Ishikawa (cell line): ENCODE results near the gene KCNQ1.

Experiments used
- CEBPB ChIP-seq: IDR thresholded peaks from 2 replicates; pipeline ENCODE4 v1.6.1; 2012
- CREB1 ChIP-seq: IDR thresholded peaks from 2 replicates; pipeline ENCODE4 v1.6.1; 2012; ENCODE audit warnings: low read depth
- EGR1 ChIP-seq: IDR thresholded peaks from 2 replicates; pipeline ENCODE4 v1.6.1; 2012
- EP300 ChIP-seq: IDR thresholded peaks from 2 replicates; pipeline ENCODE4 v1.6.1; 2012; ENCODE audit warnings: borderline replicate concordance
- FOXM1 ChIP-seq: IDR thresholded peaks from 2 replicates; pipeline ENCODE4 v1.6.1; 2012; ENCODE audit warnings: low read depth, borderline replicate concordance
- NFIC ChIP-seq: IDR thresholded peaks from 2 replicates; pipeline ENCODE4 v1.6.1; 2012
- RAD21 ChIP-seq: IDR thresholded peaks from 2 replicates; pipeline ENCODE4 v1.6.1; 2012; ENCODE audit warnings: low read depth
- TAF1 ChIP-seq: IDR thresholded peaks from 2 replicates; pipeline ENCODE4 v1.6.1; 2012; ENCODE audit warnings: low read depth, mild to moderate bottlenecking
- TCF12 ChIP-seq: IDR thresholded peaks from 2 replicates; pipeline ENCODE4 v1.6.1; 2012; ENCODE audit warnings: low read depth
- TEAD4 ChIP-seq: IDR thresholded peaks from 2 replicates; pipeline ENCODE4 v1.6.1; 2012
- YY1 ChIP-seq: IDR thresholded peaks from 2 replicates; pipeline ENCODE4 v1.6.1; 2012; ENCODE audit warnings: low read depth
- ZBTB7A ChIP-seq: IDR thresholded peaks from 2 replicates; pipeline ENCODE4 v1.6.1; 2012; ENCODE audit warnings: low read depth
- TF ChIP-seq, protein P1 (sequence below): IDR thresholded peaks from 2 replicates; pipeline ENCODE4 v1.6.1; 2012
- TF ChIP-seq, protein P2 (sequence below): IDR thresholded peaks from 2 replicates; pipeline ENCODE4 v1.6.1; 2012; ENCODE audit warnings: low read depth, mild to moderate bottlenecking
- TF ChIP-seq, protein P3 (sequence below): IDR thresholded peaks from 2 replicates; pipeline ENCODE4 v1.6.1; 2012

Gene KCNQ1

DNA sequence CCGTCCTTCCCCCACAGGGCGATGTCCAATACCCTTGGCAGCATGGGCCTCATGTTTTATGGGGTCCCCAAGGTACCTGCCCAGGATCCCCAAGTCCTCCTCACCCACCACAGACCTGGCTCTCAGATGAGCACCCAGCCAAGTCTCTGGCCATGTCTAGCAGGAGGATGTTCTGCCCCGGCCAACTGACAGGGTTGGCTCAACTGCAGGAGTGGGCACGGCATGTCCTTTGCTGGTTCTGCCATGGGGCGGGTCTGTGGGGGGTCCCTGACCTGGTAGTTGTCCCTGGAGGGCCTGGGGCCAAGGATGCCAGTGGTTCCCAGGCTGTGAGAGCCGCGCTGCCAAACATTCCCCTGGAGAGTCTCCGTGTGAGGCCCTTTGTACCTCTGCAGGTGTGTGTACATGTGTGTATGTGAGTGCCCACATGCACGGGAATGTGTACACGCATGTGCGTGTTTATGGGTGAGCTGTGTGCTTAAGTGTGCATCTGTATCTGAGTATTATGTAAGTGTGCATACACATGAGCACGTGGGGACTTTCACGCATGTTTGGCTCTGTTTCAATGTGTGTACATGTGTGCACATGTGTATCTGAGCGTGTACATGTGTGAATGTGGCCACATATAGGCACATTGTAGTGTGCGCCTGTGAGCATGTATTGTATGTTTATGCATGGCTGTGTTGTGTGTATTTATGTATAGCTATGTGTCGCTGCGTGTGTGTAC, 85.5 kb downstream of the KCNQ1 start:
- TF ChIP-seq EGR1 (no peak), YY1 (no peak), ZBTB7A (no peak), TAF1 (no peak), EP300 (no peak), TEAD4 (no peak), FOXM1 (no peak), TCF12 (no peak)
- TF ChIP-seq, protein P1, sequence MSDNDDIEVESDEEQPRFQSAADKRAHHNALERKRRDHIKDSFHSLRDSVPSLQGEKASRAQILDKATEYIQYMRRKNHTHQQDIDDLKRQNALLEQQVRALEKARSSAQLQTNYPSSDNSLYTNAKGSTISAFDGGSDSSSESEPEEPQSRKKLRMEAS: no peak

DNA sequence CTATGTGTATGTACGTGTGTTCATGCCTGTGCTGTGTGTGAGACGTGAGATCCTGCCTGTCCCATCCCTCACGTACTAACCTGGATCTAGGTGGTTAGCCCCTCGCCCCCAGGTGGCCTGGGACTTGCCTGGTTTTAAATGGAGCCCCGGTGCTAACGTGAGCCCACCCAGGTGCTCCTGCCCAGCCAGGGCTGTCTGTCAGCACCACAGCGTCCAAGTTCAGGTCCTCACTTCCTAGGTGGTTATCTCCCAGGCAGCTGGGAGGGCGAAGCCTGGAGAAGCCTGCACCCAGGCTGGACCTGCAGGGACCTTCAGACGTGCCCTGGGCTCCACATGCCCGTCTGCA, 86.0 kb downstream of the KCNQ1 start:
- TF ChIP-seq CEBPB: no peak
- no peak for TF ChIP-seq TCF12
- no peak for TF ChIP-seq YY1
- no peak for TF ChIP-seq TEAD4
- TF ChIP-seq, protein P2, sequence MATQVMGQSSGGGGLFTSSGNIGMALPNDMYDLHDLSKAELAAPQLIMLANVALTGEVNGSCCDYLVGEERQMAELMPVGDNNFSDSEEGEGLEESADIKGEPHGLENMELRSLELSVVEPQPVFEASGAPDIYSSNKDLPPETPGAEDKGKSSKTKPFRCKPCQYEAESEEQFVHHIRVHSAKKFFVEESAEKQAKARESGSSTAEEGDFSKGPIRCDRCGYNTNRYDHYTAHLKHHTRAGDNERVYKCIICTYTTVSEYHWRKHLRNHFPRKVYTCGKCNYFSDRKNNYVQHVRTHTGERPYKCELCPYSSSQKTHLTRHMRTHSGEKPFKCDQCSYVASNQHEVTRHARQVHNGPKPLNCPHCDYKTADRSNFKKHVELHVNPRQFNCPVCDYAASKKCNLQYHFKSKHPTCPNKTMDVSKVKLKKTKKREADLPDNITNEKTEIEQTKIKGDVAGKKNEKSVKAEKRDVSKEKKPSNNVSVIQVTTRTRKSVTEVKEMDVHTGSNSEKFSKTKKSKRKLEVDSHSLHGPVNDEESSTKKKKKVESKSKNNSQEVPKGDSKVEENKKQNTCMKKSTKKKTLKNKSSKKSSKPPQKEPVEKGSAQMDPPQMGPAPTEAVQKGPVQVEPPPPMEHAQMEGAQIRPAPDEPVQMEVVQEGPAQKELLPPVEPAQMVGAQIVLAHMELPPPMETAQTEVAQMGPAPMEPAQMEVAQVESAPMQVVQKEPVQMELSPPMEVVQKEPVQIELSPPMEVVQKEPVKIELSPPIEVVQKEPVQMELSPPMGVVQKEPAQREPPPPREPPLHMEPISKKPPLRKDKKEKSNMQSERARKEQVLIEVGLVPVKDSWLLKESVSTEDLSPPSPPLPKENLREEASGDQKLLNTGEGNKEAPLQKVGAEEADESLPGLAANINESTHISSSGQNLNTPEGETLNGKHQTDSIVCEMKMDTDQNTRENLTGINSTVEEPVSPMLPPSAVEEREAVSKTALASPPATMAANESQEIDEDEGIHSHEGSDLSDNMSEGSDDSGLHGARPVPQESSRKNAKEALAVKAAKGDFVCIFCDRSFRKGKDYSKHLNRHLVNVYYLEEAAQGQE: no peak
- TF ChIP-seq FOXM1: no peak
- no peak for TF ChIP-seq CREB1
- no peak for TF ChIP-seq ZBTB7A
- no peak for TF ChIP-seq NFIC
- no peak for TF ChIP-seq EP300
- TF ChIP-seq TAF1: no peak
- TF ChIP-seq, protein P1: no peak

DNA sequence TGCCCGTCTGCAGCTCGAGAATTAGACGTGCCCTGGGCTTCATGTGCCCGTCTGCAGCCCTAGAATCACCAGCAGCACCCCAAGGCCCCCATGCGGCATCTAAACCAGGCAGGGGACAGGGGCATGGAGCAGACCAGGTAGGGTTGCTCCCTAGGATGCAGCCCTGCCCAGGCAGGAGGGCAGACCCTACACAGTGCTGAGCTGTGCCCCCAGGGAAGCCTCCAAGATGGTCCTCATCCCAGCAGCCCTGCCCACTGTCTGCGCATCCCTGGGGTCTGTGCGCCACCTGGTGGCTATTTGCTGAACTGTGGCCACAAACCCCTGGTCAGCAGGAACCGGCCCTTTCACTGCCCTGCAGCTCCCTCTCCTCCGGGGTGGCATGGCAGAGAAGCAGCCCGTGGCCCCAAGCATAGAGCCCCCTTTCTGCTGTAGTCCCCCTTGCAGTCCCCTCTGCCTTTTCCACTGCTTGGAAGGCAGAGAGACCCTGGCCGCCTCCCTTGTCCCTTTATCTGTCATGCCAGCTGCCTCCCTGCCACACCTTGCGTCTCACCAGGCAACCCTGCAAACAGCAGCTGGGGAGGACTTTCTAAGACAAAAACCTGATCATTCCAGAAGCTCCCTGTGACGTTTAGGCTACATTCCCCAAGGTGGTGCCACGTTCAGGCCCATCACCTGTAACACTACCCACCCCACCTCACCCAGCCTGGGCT, 86.6 kb downstream of the KCNQ1 start:
- TF ChIP-seq RAD21: peak; percentile 99
- TF ChIP-seq EGR1: no peak

DNA sequence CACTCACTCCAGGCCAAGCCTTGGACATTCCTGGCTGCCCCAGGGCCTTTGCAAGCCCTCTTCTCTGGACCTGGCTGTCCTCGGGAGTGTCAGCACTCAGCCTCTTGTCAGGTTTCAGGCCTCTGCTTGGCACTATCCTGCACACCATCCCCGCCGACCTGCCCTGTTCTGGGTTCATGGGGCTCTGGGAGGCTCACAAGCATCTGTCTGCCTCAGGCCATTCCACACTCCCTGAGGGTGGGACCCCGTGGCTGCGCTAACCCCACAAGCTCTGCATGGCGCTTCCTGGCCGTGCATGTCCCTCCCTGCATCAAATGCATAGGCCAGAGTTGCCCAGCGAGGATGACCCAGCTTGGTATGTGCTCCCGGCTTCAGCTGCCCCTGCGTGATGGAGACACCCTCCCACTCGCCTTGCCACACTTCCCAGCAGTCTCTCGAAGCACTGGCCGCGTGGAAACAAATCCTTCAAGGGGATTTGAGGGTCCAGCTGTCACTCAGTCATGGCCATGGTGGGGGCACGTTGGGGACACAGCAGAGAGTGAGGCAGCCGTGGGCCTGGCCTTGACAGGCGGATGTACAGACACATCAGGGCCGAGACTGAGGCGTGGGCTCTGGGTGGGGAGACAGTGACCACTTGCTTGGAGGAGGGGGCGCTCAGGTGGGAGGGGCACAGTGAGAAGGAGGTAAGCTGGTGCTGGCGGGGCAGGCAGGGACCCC, 87.3 kb downstream of the KCNQ1 start:
- no peak for TF ChIP-seq CREB1
- no peak for TF ChIP-seq CEBPB
- TF ChIP-seq YY1: no peak
- no peak for TF ChIP-seq NFIC
- TF ChIP-seq TCF12: no peak
- TF ChIP-seq TAF1: no peak
- TF ChIP-seq TEAD4: no peak
- no peak for TF ChIP-seq FOXM1
- TF ChIP-seq, protein P2: no peak
- TF ChIP-seq, protein P3, sequence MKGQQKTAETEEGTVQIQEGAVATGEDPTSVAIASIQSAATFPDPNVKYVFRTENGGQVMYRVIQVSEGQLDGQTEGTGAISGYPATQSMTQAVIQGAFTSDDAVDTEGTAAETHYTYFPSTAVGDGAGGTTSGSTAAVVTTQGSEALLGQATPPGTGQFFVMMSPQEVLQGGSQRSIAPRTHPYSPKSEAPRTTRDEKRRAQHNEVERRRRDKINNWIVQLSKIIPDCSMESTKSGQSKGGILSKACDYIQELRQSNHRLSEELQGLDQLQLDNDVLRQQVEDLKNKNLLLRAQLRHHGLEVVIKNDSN: no peak
- TF ChIP-seq, protein P1: no peak
- no peak for TF ChIP-seq EGR1
- TF ChIP-seq EP300: no peak
- TF ChIP-seq RAD21: no peak
- TF ChIP-seq ZBTB7A: no peak

DNA sequence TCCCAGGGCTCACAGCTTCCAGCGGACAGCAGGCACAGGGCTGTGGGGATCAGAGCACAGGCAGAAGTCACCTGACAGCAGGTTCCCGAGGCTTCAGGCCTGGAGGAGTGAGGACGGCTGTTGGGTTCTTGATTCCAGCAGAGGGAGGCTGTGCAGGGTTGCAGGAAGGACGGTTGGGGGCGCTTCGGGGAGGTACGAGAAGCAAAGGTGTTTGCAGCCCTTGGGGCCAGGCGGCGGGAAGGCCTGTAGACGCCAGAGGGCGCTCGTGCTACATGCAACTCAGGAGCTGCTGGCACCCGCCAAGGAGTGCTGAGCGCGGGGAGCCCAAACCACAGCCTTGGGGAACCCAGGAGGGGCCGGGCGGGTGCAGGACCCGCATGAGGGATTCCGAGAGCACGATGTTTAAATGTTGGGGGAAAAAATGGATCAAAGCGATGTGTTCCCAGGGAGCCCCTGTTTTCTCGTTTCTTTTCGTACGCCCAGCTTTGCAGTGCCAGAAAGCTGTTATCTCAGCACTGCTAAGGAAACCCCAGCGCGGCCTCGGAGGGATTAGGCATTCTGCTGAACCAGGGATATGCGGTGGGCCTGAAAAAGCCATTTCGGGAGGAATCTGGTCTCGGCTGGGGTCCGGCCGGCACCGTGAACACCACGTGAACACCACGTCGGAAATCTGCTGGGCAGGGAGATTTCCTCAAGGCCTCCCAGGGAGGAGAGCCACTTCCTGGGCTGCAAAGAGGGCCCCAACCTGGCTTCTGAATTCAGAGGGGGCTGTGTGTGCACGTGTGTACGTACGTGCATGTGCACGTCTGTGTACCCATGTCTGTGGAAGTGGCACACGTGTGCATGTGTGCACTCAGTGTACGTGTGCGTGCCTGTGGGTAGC, 88.1 kb downstream of the KCNQ1 start:
- TF ChIP-seq FOXM1 (peak; percentile 24; the same call in 1 of the 2 replicates), YY1 (0 out of 2 replicates have a peak, but pooled peaks have one; percentile 20), CEBPB (no peak), TCF12 (peak; percentile 19; the same call in 1 of the 2 replicates), CREB1 (no peak), NFIC (peak; percentile 66; the same call in 1 of the 2 replicates), RAD21 (peak; percentile 99), TAF1 (no peak), TEAD4 (no peak), ZBTB7A (no peak; the same call in 1 of the 2 replicates), EP300 (no peak)
- TF ChIP-seq, protein P3: 0 out of 2 replicates have a peak, but pooled peaks have one; percentile 8
- TF ChIP-seq, protein P1: peak; percentile 37; the same call in 1 of the 2 replicates
- TF ChIP-seq, protein P2: no peak
